Osteoblast (primary cell): ENCODE data around the gene NFAT5. TPM values are rescaled to one million over a fixed set of nuclear protein-coding genes. Genes with fewer than 3 reads are reported as not detected.
A peak's percentile ranks its signal among the peaks of the same experiment; 100 is the strongest.

ENCODE experiments used
- DNase-seq: peaks from one replicate; pipeline ENCODE4 v3.0.0; 2011; ENCODE audit warnings: low spot score, mixed read lengths; ENCODE audit not compliant: insufficient read length; ENCODE audit errors: missing footprints
- H2AFZ ChIP-seq: 2 replicates; pipeline ENCODE4 v1.6.0; 2011; ENCODE audit warnings: mild to moderate bottlenecking, low read length
- H3K27ac ChIP-seq: 2 replicates; pipeline ENCODE4 v1.5.1; 2011; ENCODE audit warnings: mild to moderate bottlenecking, low read depth, low read length, moderate library complexity
- H3K27me3 ChIP-seq: 2 replicates; pipeline ENCODE4 v1.6.0; 2012; ENCODE audit warnings: mild to moderate bottlenecking, control low read depth, inconsistent platforms, low read length, moderate library complexity; ENCODE audit not compliant: insufficient read depth
- H3K36me3 ChIP-seq: 2 replicates; pipeline ENCODE4 v1.5.1; 2011; ENCODE audit warnings: mild to moderate bottlenecking, low read length, control low read depth, moderate library complexity; ENCODE audit not compliant: insufficient read depth
- H3K4me1 ChIP-seq: 2 replicates; pipeline ENCODE4 v1.5.1; 2011; ENCODE audit warnings: mild to moderate bottlenecking, low read length, control low read depth, moderate library complexity; ENCODE audit not compliant: insufficient read depth
- H3K4me2 ChIP-seq: 2 replicates; pipeline ENCODE4 v1.6.0; 2011; ENCODE audit warnings: mild to moderate bottlenecking, low read length; ENCODE audit not compliant: insufficient read depth
- H3K4me3 ChIP-seq: fragments of 200-600 bp; sonication (generic); 3 replicates; pipeline ENCODE4 v1.5.1; 2012; ENCODE audit warnings: mild to moderate bottlenecking, low read length, inconsistent platforms; ENCODE audit not compliant: insufficient read depth
- H3K79me2 ChIP-seq: 2 replicates; pipeline ENCODE4 v1.6.0; 2012; ENCODE audit warnings: mild to moderate bottlenecking, low read length, control low read depth, inconsistent platforms; ENCODE audit not compliant: insufficient read depth
- H3K9me3 ChIP-seq: 2 replicates; pipeline ENCODE4 v1.5.1; 2011; ENCODE audit warnings: low read depth, low read length, control low read depth
- H4K20me1 ChIP-seq: 2 replicates; pipeline ENCODE4 v1.6.0; 2012; ENCODE audit warnings: mild to moderate bottlenecking, low read length, control low read depth; ENCODE audit not compliant: insufficient read depth
- CTCF ChIP-seq: IDR thresholded peaks from 2 replicates; pipeline ENCODE4 v1.5.1; 2011; ENCODE audit warnings: mild to moderate bottlenecking, low read depth, low read length, moderate library complexity; ENCODE audit errors: extremely low read depth
- total RNA-seq: library from RNA; depleted of rRNA; stranded (reverse); fragments of >200 nt; gene quantifications from 2 replicates; pipeline ENCODE4 v1.2.3, GENCODE V29; 2012

Gene NFAT5
- total RNA-seq, 1 donor = 29.3 TPM

- H3K4me2 ChIP-seq = no peak overlapping the region
- no peak overlapping the region for H3K4me3 ChIP-seq
- no peaks in the 10 kb centered on the region for H4K20me1 ChIP-seq
- no peaks in the 10 kb centered on the region for H3K79me2 ChIP-seq
- H2AFZ ChIP-seq = no peak overlapping the region
- H3K36me3 ChIP-seq = no peaks in the 10 kb centered on the region
- H3K9me3 ChIP-seq = no peaks in the 10 kb centered on the region
- no peak overlapping the region for H3K27ac ChIP-seq
- H3K4me1 ChIP-seq = peaks cover 16% of the 10 kb centered on the region
- H3K27me3 ChIP-seq = no peaks in the 10 kb centered on the region
- DNase-seq = peak; percentile 34
- no peak for TF ChIP-seq CTCF
Measured at GRCh38 chr16:69526831-69527655, 38.7 kb upstream of the NFAT5 start.

- no peak overlapping the region for H3K27ac ChIP-seq
- H3K79me2 ChIP-seq = no peaks in the 10 kb centered on the region
- H3K4me2 ChIP-seq = no peak overlapping the region
- no peaks in the 10 kb centered on the region for H3K36me3 ChIP-seq
- peaks cover 27% of the 10 kb centered on the region for H3K4me1 ChIP-seq
- H4K20me1 ChIP-seq = no peaks in the 10 kb centered on the region
- no peak for DNase-seq
- no peaks in the 10 kb centered on the region for H3K9me3 ChIP-seq
- H2AFZ ChIP-seq = no peak overlapping the region
- H3K4me3 ChIP-seq = no peak overlapping the region
- no peak for TF ChIP-seq CTCF
- no peaks in the 10 kb centered on the region for H3K27me3 ChIP-seq
Measured at GRCh38 chr16:69531988-69532387, 33.8 kb upstream of the NFAT5 start.

GRCh38 chr16:69532641-69533455 is 32.9 kb upstream of the NFAT5 start:
- no peak for DNase-seq
- Histone ChIP-seq H2AFZ (peak overlapping the region; percentile 17), H3K79me2 (no peaks in the 10 kb centered on the region), H3K4me1 (peaks cover 27% of the 10 kb centered on the region), H3K27me3 (no peaks in the 10 kb centered on the region), H4K20me1 (no peaks in the 10 kb centered on the region), H3K36me3 (no peaks in the 10 kb centered on the region), H3K4me2 (no peak overlapping the region), H3K9me3 (no peaks in the 10 kb centered on the region), H3K27ac (no peak overlapping the region), H3K4me3 (no peak overlapping the region)
- no peak for TF ChIP-seq CTCF

GRCh38 chr16:69534720-69535119 is 31.0 kb upstream of the NFAT5 start:
- Histone ChIP-seq H3K4me1 (peaks cover 32% of the 10 kb centered on the region), H4K20me1 (no peaks in the 10 kb centered on the region)

More at GRCh38 chr16:69534720-69535119, 31.0 kb upstream of the NFAT5 start:
- no peak overlapping the region for H3K4me2 ChIP-seq
- TF ChIP-seq CTCF = no peak
- no peak overlapping the region for H3K27ac ChIP-seq
- no peaks in the 10 kb centered on the region for H3K27me3 ChIP-seq
- DNase-seq = no peak
- no peak overlapping the region for H3K4me3 ChIP-seq
- no peaks in the 10 kb centered on the region for H3K79me2 ChIP-seq
- H2AFZ ChIP-seq = peak overlapping the region; percentile 36
- H3K9me3 ChIP-seq = no peaks in the 10 kb centered on the region
- no peaks in the 10 kb centered on the region for H3K36me3 ChIP-seq
